ENCODE results near the gene DESI2.
"Not testable (repeated sequence)": the region's sequence is repeated elsewhere in the genome, so short reads cannot be mapped to it uniquely, and the experiment has no call there.

GRCh38 chr1:244739140-244739539 lies 86.2 kb downstream of the DESI2 start:
- TF ChIP-seq CTCF, POLR2A, POLR2AphosphoS5, EP300 (IDR thresholded peaks at IDR 0.05): not testable (repeated sequence)

All from sigmoid colon (tissue), 4 donors.